ENCODE data around the gene PBX3. TPM values are rescaled to one million over a fixed set of nuclear protein-coding genes. Genes with fewer than 3 reads are reported as not detected.

PBX3 gene
- total and polyA plus RNA-seq, 9 of the 15 experiments (the other 6 are each of a cell fraction or from before 2014, with no cell fraction given): 0.14 to 5.8 (median 0.92) TPM

GRCh38 chr9:125742657-125743056, 4.5 kb upstream of the PBX3 start:
- Histone ChIP-seq H3K4me3 (no peak overlapping the region), H3K9me1 (ENCODE audit: control insufficient read depth, insufficient read depth, low read length) (no peaks in the 10 kb centered on the region), H3K4me1 (replicated peaks in 1 of 2; ENCODE audit: control insufficient read depth in 2 of 2, insufficient read depth in 2 of 2, low read length in 2 of 2) (peaks cover 8 to 14% of the 10 kb centered on the region in 2 experiments), H4K20me1 (replicated peaks; ENCODE audit: control insufficient read depth, insufficient read depth, low read length) (peaks cover 7% of the 10 kb centered on the region; the same call in 1 of the 2 replicates), H3K4me2 (ENCODE audit: insufficient read depth, low read length) (no peak overlapping the region), H3K36me3 (ENCODE audit: control insufficient read depth, insufficient read depth, low read length) (no peaks in the 10 kb centered on the region), H2AFZ (ENCODE audit: low read depth, low read length) (no peak overlapping the region), H3K9me3 (replicated peaks; ENCODE audit: control insufficient read depth, insufficient read depth, low read depth, low read length) (no peaks in the 10 kb centered on the region), H3K79me2 (ENCODE audit: control insufficient read depth, insufficient read depth, low read length) (no peaks in the 10 kb centered on the region), H3K9ac (ENCODE audit: insufficient read depth in 1 of 2, low read depth in 2 of 2, low read length in 2 of 2) (no peak overlapping the region), H3K27me3 (ENCODE audit: control insufficient read depth in 2 of 2, insufficient read depth in 2 of 2, low read length in 2 of 2) (peaks cover 22 to 26% of the 10 kb centered on the region in 2 experiments; a peak in 4 of 5 replicates), H3K27ac (ENCODE audit: extremely low read depth, low read depth, low read length) (no peak overlapping the region)
- FAIRE-seq: no peak
- intact Hi-C loops (cut with micrococcal nuclease): no loop called here
- DNase-seq (ENCODE audit: extremely low read depth in 1 of 4, low spot score in 3 of 4): no peak
- ChIA-PET CTCF (ENCODE audit: low intra/inter-chr PET ratio) (no interaction called here), POLR2A (interaction anchor here (0.6 kb wide), 1 partner anchor 1783 kb away, joined by 4 read pairs; no protein-coding TSS in a partner anchor)
- 2% methylated on average over 3 of the region's 3 CpGs for WGBS (ENCODE audit: insufficient coverage, low coverage, missing lambda C conversion rate)
- in situ Hi-C loops (cut with MboI): no loop called here
- no TSS peak for BruUV-seq (replicated peaks)
- no peak for ATAC-seq
- no peak for TF ChIP-seq ILF3 (IDR thresholded peaks at IDR 0.05; ENCODE audit: borderline replicate concordance)
- TF ChIP-seq FOXA1 (IDR thresholded peaks at IDR 0.05; ENCODE audit: borderline replicate concordance): no peak
- TF ChIP-seq GABPB2 (CRISPR knock-in tag; conservative IDR thresholded peaks at IDR 0.05): no peak
- no peak for TF ChIP-seq ZNF436 (CRISPR knock-in tag; IDR thresholded peaks at IDR 0.05)
- TF ChIP-seq, protein P1, sequence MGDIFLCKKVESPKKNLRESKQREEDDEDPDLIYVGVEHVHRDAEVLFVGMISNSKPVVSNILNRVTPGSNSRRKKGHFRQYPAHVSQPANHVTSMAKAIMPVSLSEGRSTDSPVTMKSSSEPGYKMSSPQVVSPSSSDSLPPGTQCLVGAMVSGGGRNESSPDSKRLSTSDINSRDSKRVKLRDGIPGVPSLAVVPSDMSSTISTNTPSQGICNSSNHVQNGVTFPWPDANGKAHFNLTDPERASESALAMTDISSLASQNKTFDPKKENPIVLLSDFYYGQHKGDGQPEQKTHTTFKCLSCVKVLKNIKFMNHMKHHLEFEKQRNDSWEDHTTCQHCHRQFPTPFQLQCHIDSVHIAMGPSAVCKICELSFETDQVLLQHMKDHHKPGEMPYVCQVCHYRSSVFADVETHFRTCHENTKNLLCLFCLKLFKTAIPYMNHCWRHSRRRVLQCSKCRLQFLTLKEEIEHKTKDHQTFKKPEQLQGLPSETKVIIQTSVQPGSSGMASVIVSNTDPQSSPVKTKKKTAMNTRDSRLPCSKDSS (IDR thresholded peaks at IDR 0.05; ENCODE audit: low read depth, partially characterized antibody): no peak
- no peak for TF ChIP-seq ZFP36 (IDR thresholded peaks at IDR 0.05; ENCODE audit: low read depth, low read length, partially characterized antibody)
- TF ChIP-seq SAFB2 (IDR thresholded peaks at IDR 0.05; ENCODE audit: borderline replicate concordance, low read depth, low read length, severe bottlenecking): no peak
- TF ChIP-seq ZNF76 (CRISPR knock-in tag; IDR thresholded peaks at IDR 0.05; ENCODE audit: borderline replicate concordance): no peak
- TF ChIP-seq PHB2 (IDR thresholded peaks at IDR 0.05; ENCODE audit: low read depth): no peak
- no peak for TF ChIP-seq ATF1 (CRISPR knock-in tag; IDR thresholded peaks at IDR 0.05)
- TF ChIP-seq ATF1 (tag; IDR thresholded peaks at IDR 0.05): no peak
- TF ChIP-seq, protein P2, sequence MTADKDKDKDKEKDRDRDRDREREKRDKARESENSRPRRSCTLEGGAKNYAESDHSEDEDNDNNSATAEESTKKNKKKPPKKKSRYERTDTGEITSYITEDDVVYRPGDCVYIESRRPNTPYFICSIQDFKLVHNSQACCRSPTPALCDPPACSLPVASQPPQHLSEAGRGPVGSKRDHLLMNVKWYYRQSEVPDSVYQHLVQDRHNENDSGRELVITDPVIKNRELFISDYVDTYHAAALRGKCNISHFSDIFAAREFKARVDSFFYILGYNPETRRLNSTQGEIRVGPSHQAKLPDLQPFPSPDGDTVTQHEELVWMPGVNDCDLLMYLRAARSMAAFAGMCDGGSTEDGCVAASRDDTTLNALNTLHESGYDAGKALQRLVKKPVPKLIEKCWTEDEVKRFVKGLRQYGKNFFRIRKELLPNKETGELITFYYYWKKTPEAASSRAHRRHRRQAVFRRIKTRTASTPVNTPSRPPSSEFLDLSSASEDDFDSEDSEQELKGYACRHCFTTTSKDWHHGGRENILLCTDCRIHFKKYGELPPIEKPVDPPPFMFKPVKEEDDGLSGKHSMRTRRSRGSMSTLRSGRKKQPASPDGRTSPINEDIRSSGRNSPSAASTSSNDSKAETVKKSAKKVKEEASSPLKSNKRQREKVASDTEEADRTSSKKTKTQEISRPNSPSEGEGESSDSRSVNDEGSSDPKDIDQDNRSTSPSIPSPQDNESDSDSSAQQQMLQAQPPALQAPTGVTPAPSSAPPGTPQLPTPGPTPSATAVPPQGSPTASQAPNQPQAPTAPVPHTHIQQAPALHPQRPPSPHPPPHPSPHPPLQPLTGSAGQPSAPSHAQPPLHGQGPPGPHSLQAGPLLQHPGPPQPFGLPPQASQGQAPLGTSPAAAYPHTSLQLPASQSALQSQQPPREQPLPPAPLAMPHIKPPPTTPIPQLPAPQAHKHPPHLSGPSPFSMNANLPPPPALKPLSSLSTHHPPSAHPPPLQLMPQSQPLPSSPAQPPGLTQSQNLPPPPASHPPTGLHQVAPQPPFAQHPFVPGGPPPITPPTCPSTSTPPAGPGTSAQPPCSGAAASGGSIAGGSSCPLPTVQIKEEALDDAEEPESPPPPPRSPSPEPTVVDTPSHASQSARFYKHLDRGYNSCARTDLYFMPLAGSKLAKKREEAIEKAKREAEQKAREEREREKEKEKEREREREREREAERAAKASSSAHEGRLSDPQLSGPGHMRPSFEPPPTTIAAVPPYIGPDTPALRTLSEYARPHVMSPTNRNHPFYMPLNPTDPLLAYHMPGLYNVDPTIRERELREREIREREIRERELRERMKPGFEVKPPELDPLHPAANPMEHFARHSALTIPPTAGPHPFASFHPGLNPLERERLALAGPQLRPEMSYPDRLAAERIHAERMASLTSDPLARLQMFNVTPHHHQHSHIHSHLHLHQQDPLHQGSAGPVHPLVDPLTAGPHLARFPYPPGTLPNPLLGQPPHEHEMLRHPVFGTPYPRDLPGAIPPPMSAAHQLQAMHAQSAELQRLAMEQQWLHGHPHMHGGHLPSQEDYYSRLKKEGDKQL (CRISPR knock-in tag; IDR thresholded peaks at IDR 0.05; ENCODE audit: borderline replicate concordance): no peak
- TF ChIP-seq OTX1 (CRISPR knock-in tag; IDR thresholded peaks at IDR 0.05): no peak
- no peak for TF ChIP-seq CHD4 (IDR thresholded peaks at IDR 0.05; ENCODE audit: insufficient read depth, insufficient replicate concordance, low read depth, low read length, poor library complexity, severe bottlenecking)
- no peak for TF ChIP-seq PKNOX1 (IDR thresholded peaks at IDR 0.05)
- TF ChIP-seq RFX5 (IDR thresholded peaks at IDR 0.05; ENCODE audit: low read depth, low read length): no peak
